IMR-90 (cell line): ENCODE data around the gene MKKS. TPM values are rescaled to one million over a fixed set of nuclear protein-coding genes. Genes with fewer than 3 reads are reported as not detected.

Source experiments
- ATAC-seq: fragments of 200-7000 bp; cut with Tn5 transposase; 2 replicates; pipeline ENCODE4 v1.9.1; 2020; ENCODE audit warnings: low read depth, mild to moderate bottlenecking, moderate library complexity
- BruUV-seq: library from RNA; stranded (reverse); fragments of 400-500 nt; replicated peaks from 2 replicates; lab custom pipeline; 2021; lab: Mats Ljungman, UMichigan
- CTCF ChIA-PET: fragments of 300-600 bp; formaldehyde crosslinking; extraction: SDS; loops from one replicate; lab custom pipeline; 2021; ENCODE audit warnings: antibody characterized with exemption; lab: Yijun Ruan, JAX
- POLR2A ChIA-PET: fragments of 300-600 bp; sonication (Branson Sonifier 250); formaldehyde crosslinking; loops from one replicate; lab custom pipeline; 2022; ENCODE audit warnings: antibody characterized with exemption; ENCODE audit not compliant: unreplicated experiment; lab: Charles Lee
- DNase-seq: peaks from one replicate; pipeline ENCODE4 v3.0.0; 2013
- H2AFZ ChIP-seq: replicated peaks from 2 replicates; pipeline ENCODE3; 2013; ENCODE audit warnings: low read length, mild to moderate bottlenecking; ENCODE audit not compliant: poor library complexity
- H2AK5ac ChIP-seq: 2 replicates; pipeline ENCODE4 v1.6.1; 2013; ENCODE audit warnings: low read depth, low read length, inconsistent platforms
- H2AK9ac ChIP-seq: replicated peaks from 2 replicates; pipeline ENCODE3; 2013; ENCODE audit warnings: mild to moderate bottlenecking, low read depth, low read length, moderate library complexity; ENCODE audit not compliant: poor library complexity
- H2BK120ac ChIP-seq: 2 replicates; pipeline ENCODE4 v1.6.1; 2013; ENCODE audit warnings: low read depth, low read length, inconsistent platforms
- H2BK15ac ChIP-seq: 3 replicates; pipeline ENCODE4 v1.6.1; 2013; ENCODE audit warnings: low read depth, low read length, inconsistent platforms
- H2BK20ac ChIP-seq: 2 replicates; pipeline ENCODE4 v1.6.1; 2013; ENCODE audit warnings: low read depth, mild to moderate bottlenecking, inconsistent platforms, low read length, moderate library complexity
- H2BK5ac ChIP-seq: 2 replicates; pipeline ENCODE4 v1.6.1; 2013; ENCODE audit warnings: mild to moderate bottlenecking, low read depth, low read length, inconsistent platforms; ENCODE audit not compliant: poor library complexity, severe bottlenecking
- H3K14ac ChIP-seq: replicated peaks from 2 replicates; pipeline ENCODE4 v1.6.1; 2013; ENCODE audit warnings: low read depth, low read length, inconsistent platforms
- H3K18ac ChIP-seq: 2 replicates; pipeline ENCODE4 v1.6.1; 2013; ENCODE audit warnings: low read depth, low read length, control low read depth
- H3K23ac ChIP-seq: 2 replicates; pipeline ENCODE4 v1.6.1; 2013; ENCODE audit warnings: low read depth, low read length, inconsistent platforms
- H3K27ac ChIP-seq: 2 replicates; pipeline ENCODE4 v1.5.1; 2013; ENCODE audit warnings: mild to moderate bottlenecking, control low read depth, low read length; ENCODE audit not compliant: insufficient read depth
- H3K27me3 ChIP-seq: 2 replicates; pipeline ENCODE4 v1.6.1; 2013; ENCODE audit warnings: low read length; ENCODE audit not compliant: control insufficient read depth, insufficient read depth
- H3K36me3 ChIP-seq: 2 replicates; pipeline ENCODE4 v1.6.1; 2013; ENCODE audit warnings: low read length, mixed read lengths; ENCODE audit not compliant: control insufficient read depth, insufficient read depth
- H3K4ac ChIP-seq: 2 replicates; pipeline ENCODE4 v1.6.1; 2013; ENCODE audit warnings: low read depth, low read length, inconsistent platforms
- H3K4me1 ChIP-seq: 2 replicates; pipeline ENCODE4 v1.6.1; 2013; ENCODE audit warnings: low read length, mixed read lengths; ENCODE audit not compliant: control insufficient read depth, insufficient read depth
- H3K4me2 ChIP-seq: 2 replicates; pipeline ENCODE4 v1.6.1; 2013; ENCODE audit warnings: low read depth, mild to moderate bottlenecking, control low read depth, low read length, moderate library complexity
- H3K4me3 ChIP-seq: 2 replicates; pipeline ENCODE4 v1.5.1; 2013; ENCODE audit warnings: low read depth, mild to moderate bottlenecking, control low read depth, low read length, moderate library complexity; ENCODE audit not compliant: insufficient read depth
- H3K56ac ChIP-seq: 2 replicates; pipeline ENCODE4 v1.6.1; 2013; ENCODE audit warnings: low read length, inconsistent platforms; ENCODE audit not compliant: insufficient read depth; ENCODE audit errors: extremely low read depth
- H3K79me1 ChIP-seq, 2 experiments: 2 replicates each; pipeline ENCODE4 v1.6.1; 2013; ENCODE audit warnings: low read length in 2 of 2, inconsistent platforms in 1 of 2, low read depth in 1 of 2
- H3K9ac ChIP-seq: 2 replicates; pipeline ENCODE4 v1.6.1; 2013; ENCODE audit warnings: low read depth, low read length, control low read depth
- H3K9me1 ChIP-seq: 2 replicates; pipeline ENCODE4 v1.6.1; 2013; ENCODE audit warnings: low read length, inconsistent platforms; ENCODE audit not compliant: insufficient read depth
- H3K9me3 ChIP-seq: 2 replicates; pipeline ENCODE4 v1.6.1; 2013; ENCODE audit warnings: low read length; ENCODE audit not compliant: control insufficient read depth, insufficient read depth
- H4K20me1 ChIP-seq: 2 replicates; pipeline ENCODE4 v1.6.1; 2013; ENCODE audit warnings: low read length, inconsistent platforms; ENCODE audit not compliant: insufficient read depth
- H4K5ac ChIP-seq: 2 replicates; pipeline ENCODE4 v1.6.1; 2013; ENCODE audit warnings: mild to moderate bottlenecking, low read depth, low read length, control low read depth
- H4K8ac ChIP-seq, 2 experiments: 2 replicates each; pipeline ENCODE4 v1.6.1; 2013; ENCODE audit warnings: low read depth in 2 of 2, low read length in 2 of 2, control low read depth in 1 of 2, inconsistent platforms in 1 of 2
- H4K91ac ChIP-seq: 2 replicates; pipeline ENCODE4 v1.6.1; 2013; ENCODE audit warnings: low read depth, low read length, inconsistent platforms; ENCODE audit not compliant: insufficient read depth
- CEBPB ChIP-seq: IDR thresholded peaks from 2 replicates; pipeline ENCODE4 v1.6.1; 2012; ENCODE audit warnings: low read depth, low read length, improper control_type of control experiment
- CTCF ChIP-seq: conservative IDR thresholded peaks from 2 replicates; pipeline ENCODE4 v1.5.1; 2012; ENCODE audit warnings: mild to moderate bottlenecking, low read depth, low read length, improper control_type of control experiment
- RAD21 ChIP-seq: IDR thresholded peaks from 2 replicates; pipeline ENCODE4 v1.6.1; 2012; ENCODE audit warnings: low read length, improper control_type of control experiment
- SMC3 ChIP-seq: fragments of 150-350 bp; IDR thresholded peaks from 2 replicates; pipeline ENCODE4 v1.6.1; 2016; ENCODE audit warnings: low read depth, mild to moderate bottlenecking, antibody characterized with exemption, low read length, moderate library complexity
- WGBS, 2 experiments: methylation state at CpG; one replicate each; pipeline versions ENCODE4 v1.1.5 to v1.1.7; 2013; ENCODE audit warnings: missing lambda C conversion rate in 2 of 2; ENCODE audit not compliant: insufficient read length in 1 of 2; ENCODE audit errors: extremely low coverage in 2 of 2; 5-methylcytosine and 5-hydroxymethylcytosine counted together
- dilution Hi-C: fragments of 300-500 bp; cut with HindIII; formaldehyde crosslinking; loops from one replicate; pipeline ENCODE4 v1.14.3; 2018; ENCODE audit warnings: low sequenced_read_pairs; ENCODE audit not compliant: unreplicated experiment
- in situ Hi-C: fragments of 300-500 bp; cut with MboI; formaldehyde crosslinking; loops from 3 replicates; pipeline ENCODE4 v1.14.3; 2019; ENCODE audit warnings: low sequenced_read_pairs, inconsistent platforms, mixed read lengths
- intact Hi-C: fragments of 100-400 bp; cut with micrococcal nuclease; formaldehyde crosslinking; loops from 2 replicates; pipeline ENCODE4 v1.10.0; 2022
- polyA plus RNA-seq, 3 experiments: library from polyadenylated mRNA; depleted of rRNA; stranded (reverse); fragments of >200 nt; gene quantifications; 2 replicates each; pipeline ENCODE4 v1.2.3, GENCODE V29; 2012; ENCODE audit warnings: low replicate concordance in 1 of 3
- total RNA-seq: library from RNA; depleted of rRNA; stranded (reverse); fragments of >200 nt; gene quantifications from 2 replicates; pipeline ENCODE4 v1.2.3, GENCODE V29; 2012

The MKKS gene
- total and polyA plus RNA-seq, 2 of the 4 experiments (the other 2 are of a cell fraction): 6.9 to 7.5 TPM

- ATAC-seq: peak; percentile 81
- Histone ChIP-seq H3K14ac (no peak overlapping the region), H2BK120ac (no peak overlapping the region), H2BK20ac (no peak overlapping the region), H4K8ac (no peak overlapping the region), H2AK5ac (no peak overlapping the region), H3K36me3 (no peaks in the 10 kb centered on the region), H2AFZ (no peak overlapping the region), H3K9ac (no peak overlapping the region), H4K5ac (no peak overlapping the region), H3K4me2 (no peak overlapping the region), H3K4me3 (no peak overlapping the region), H3K27me3 (no peaks in the 10 kb centered on the region), H2BK5ac (no peak overlapping the region), H4K20me1 (peaks cover 8% of the 10 kb centered on the region; the same call in 1 of the 2 replicates), H3K18ac (no peak overlapping the region), H3K9me3 (no peaks in the 10 kb centered on the region), H3K4ac (no peak overlapping the region), H3K4me1 (peaks cover 2% of the 10 kb centered on the region; the same call in 1 of the 2 replicates), H3K27ac (no peak overlapping the region), H3K79me1 (peaks cover 24 to 57% of the 10 kb centered on the region in 2 experiments), H2BK15ac (no peak overlapping the region), H3K23ac (no peak overlapping the region), H3K9me1 (no peaks in the 10 kb centered on the region), H2AK9ac (no peak overlapping the region), H4K91ac (no peak overlapping the region), H3K56ac (no peak overlapping the region)
- dilution Hi-C loops: no loop called here
- WGBS, 2 experiments: no CpG with 5 or more reads among the region's 3 CpGs
- in situ Hi-C loops: loop anchor here (5.0 kb wide), 1 partner anchor 450 kb away; no protein-coding TSS in a partner anchor
- intact Hi-C loops: loop anchor here (1.0 to 2.0 kb wide), 5 partner anchors 114 to 810 kb away; partner anchors contain the start of gene SNAP25
- no TSS peak for BruUV-seq
- ChIA-PET POLR2A (interaction anchor here (0.6 kb wide), 1 partner anchor 113 kb away, joined by 3 read pairs; no protein-coding TSS in a partner anchor), CTCF (interaction anchor here (0.6 to 2.6 kb wide), 12 partner anchors 9 to 861 kb away, joined by 3 to 21 read pairs (median 3); no protein-coding TSS in a partner anchor)
- TF ChIP-seq RAD21 (peak; percentile 83), SMC3 (peak; percentile 93), CEBPB (no peak), CTCF (peak; percentile 83)
- peak; percentile 74 for DNase-seq
These were observed 6.8 kb downstream of the MKKS start for GRCh38 chr20:10427060-10427692.
